LNCaP clone FGC (cell line): ENCODE data around the gene FGF21.

Experiments
- DNase-seq: peaks from one replicate; pipeline ENCODE4 v3.0.0-alpha.2; 2011; ENCODE audit warnings: low read depth
- H3K4me3 ChIP-seq: 2 replicates; pipeline ENCODE4 v1.5.1; 2011; ENCODE audit warnings: mild to moderate bottlenecking, low read depth, low read length, control low read depth
- CTCF ChIP-seq: IDR thresholded peaks from 2 replicates; pipeline ENCODE4 v1.5.1; 2012; ENCODE audit warnings: mild to moderate bottlenecking; ENCODE audit not compliant: control insufficient read depth, insufficient read depth; ENCODE audit errors: extremely low read depth

The FGF21 gene

GRCh38 chr19:48740164-48740972 lies 15.0 kb upstream of the FGF21 start, which contains the start of gene RASIP1:
TSS of gene RASIP1 (minus strand) at chr19:48740610. CDS start at chr19:48740282, 328 bp downstream.
- no peak within 1 kb of the TSS; the same call in 1 of the 2 replicates for H3K4me3 ChIP-seq
- no peak for DNase-seq
- TF ChIP-seq CTCF: no peak

- DNase-seq: no peak
- no peak for TF ChIP-seq CTCF
- no peak overlapping the region for H3K4me3 ChIP-seq
Observed at GRCh38 chr19:48741129-48741999, 14.0 kb upstream of the FGF21 start.

GRCh38 chr19:48742096-48742495 lies 13.2 kb upstream of the FGF21 start:
- no peak for DNase-seq
- TF ChIP-seq CTCF: no peak
- no peak overlapping the region for H3K4me3 ChIP-seq

- DNase-seq: no peak
- TF ChIP-seq CTCF: no peak
- no peak overlapping the region for H3K4me3 ChIP-seq
Observed at GRCh38 chr19:48745208-48745995, 9.9 kb upstream of the FGF21 start.

GRCh38 chr19:48746110-48746509 lies 9.2 kb upstream of the FGF21 start:
- H3K4me3 ChIP-seq: no peak overlapping the region
- no peak for TF ChIP-seq CTCF
- DNase-seq: no peak

- no peak for DNase-seq
- no peak for TF ChIP-seq CTCF
- H3K4me3 ChIP-seq: no peak within 1 kb of the TSS
Observed at GRCh38 chr19:48746738-48747575, 8.4 kb upstream of the FGF21 start, which contains the start of gene IZUMO1. TSS of gene IZUMO1 (minus strand) at chr19:48746909. CDS start at chr19:48745859, 1,050 bp downstream.
